GM18907 (cell line): ENCODE data around the gene PDE2A.

Source experiments
- ATAC-seq: cut with Tn5 transposase; IDR thresholded peaks from one replicate; pipeline ENCODE4 v1.9.1; 2021; ENCODE audit warnings: mild to moderate bottlenecking, moderate library complexity; ENCODE audit not compliant: unreplicated experiment

The PDE2A gene

GRCh38 chr11:72592698-72593495 lies 81.3 kb downstream of the PDE2A start:
- ATAC-seq, result no peak

- no peak for ATAC-seq
These were observed 82.3 kb downstream of the PDE2A start for GRCh38 chr11:72591785-72592502.

GRCh38 chr11:72591023-72591422 lies 83.2 kb downstream of the PDE2A start:
- ATAC-seq, result no peak

- no peak for ATAC-seq
These were observed 84.1 kb downstream of the PDE2A start for GRCh38 chr11:72589802-72590761.

DNA sequence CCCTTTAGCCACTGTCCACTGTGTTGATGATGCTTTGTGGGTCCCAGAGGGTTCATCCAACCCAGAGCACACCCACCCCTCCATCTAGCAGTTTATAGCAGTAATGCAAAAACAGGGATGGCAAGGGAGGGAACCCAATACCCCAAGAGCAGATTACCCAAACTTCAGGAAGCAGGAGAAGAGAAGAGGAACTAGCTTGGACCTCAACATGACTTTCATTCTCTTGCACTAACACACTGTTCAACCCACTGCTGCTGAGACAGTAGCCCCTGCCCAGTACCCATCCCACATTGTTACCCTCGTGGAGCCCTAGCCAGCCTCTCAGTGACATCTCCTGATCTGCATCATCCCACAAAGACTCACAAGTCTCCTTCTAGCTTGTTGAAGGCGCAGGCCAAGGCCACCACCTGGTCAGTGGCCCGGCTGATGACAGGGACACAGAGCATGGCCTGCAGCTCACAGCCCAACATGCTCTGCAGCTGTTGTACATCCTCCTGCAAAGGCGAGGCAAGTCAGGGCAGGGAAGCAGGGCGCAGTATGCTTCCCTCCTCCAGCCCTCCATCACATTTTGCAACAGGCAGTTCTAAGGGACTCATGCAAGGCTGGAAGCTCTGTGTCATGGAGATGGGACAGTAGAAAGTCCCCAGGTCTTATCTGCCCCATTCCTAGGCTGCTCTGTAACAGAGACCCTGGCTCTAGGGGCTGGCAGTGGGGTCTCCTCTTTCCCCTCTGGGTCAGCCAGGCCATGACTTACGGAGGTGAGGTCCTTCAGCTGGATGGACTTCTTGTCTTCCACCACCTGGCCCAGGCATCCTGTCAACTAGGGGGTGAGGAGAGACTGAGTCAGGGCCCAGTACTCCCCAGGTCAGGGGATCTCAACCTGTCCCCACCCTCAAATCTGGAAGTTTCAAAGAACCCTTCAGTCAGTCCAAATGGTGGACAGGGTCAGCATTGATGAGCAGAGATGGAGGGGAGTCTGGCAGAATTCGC lies 85.5 kb downstream of the PDE2A start:
- no peak for ATAC-seq

DNA sequence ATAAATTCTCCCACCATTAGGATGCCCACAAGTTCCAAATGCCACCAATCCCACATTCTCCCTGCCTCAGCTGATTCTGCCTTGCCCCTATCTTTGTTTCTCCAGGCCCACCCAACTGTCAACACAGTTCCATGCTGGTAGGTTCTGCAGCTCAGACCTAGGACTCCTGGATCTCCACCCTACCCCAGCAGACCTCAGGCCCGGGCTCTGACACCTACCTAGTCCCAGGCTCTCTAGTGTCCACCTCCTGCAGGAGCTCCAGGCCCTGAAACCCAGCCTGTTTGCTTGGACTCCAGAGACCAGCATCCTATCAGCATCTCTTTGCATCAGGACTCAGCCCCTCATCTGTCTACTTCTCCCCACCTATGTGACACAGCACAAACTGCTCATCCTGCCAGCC lies 86.5 kb downstream of the PDE2A start:
- ATAC-seq, result no peak

GRCh38 chr11:72586321-72587090 lies 87.7 kb downstream of the PDE2A start:
- ATAC-seq, result no peak

- peak; percentile 63 for ATAC-seq
These were observed 88.4 kb downstream of the PDE2A start for GRCh38 chr11:72585762-72586311.

- no peak for ATAC-seq
These were observed 89.2 kb downstream of the PDE2A start for GRCh38 chr11:72584939-72585597.

GRCh38 chr11:72584293-72584938 lies 89.8 kb downstream of the PDE2A start:
- no peak for ATAC-seq

GRCh38 chr11:72583616-72584292 lies 90.5 kb downstream of the PDE2A start:
- no peak for ATAC-seq

DNA sequence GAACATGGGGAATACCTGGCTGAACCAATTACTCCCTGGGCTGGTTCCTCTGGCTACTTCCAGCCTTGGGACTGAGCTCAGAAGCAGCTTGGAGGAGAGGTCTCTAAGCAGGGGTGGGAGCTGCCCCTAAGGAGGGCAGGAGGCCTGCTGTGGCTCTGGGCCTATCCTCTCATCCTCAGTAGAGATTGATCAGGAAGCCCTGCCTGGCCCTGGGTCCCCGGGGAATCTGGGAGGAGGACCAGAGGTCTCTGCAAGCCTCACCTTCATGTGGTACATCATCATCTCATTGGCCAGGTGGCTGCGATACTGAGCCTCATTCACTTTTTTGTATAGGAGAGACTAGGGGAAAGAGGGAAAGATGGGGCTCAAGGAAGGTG lies 91.1 kb downstream of the PDE2A start:
- no peak for ATAC-seq

- no peak for ATAC-seq
These were observed 91.7 kb downstream of the PDE2A start for GRCh38 chr11:72582206-72583176.

DNA sequence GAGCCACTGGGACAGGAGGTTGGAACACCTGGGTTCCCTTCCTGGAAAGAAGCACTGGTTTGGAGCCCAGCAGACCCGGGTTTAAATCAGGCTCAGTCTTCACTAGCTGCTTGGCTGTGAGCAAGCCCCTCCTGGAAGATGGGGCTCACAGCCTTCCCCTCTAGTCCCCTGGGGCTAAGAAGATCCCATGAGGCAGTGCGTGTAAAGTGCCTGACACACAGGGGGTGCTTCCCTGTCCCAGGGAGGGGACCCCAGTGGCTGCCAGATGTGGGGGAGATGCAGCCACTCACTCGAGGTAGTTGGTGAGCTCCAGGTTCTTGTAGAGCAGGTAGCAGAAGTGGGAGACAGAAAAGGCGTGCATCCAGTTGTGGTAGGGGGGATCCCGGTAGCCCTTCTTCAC lies 93.2 kb downstream of the PDE2A start:
- ATAC-seq, result no peak

GRCh38 chr11:72580642-72580950 lies 93.6 kb downstream of the PDE2A start:
- ATAC-seq, result no peak

- no peak for ATAC-seq
These were observed 94.2 kb downstream of the PDE2A start for GRCh38 chr11:72579816-72580641.
